Hepatocyte (in vitro differentiated cells): ENCODE measurements around the gene CASP7. TPM values are rescaled to one million over a fixed set of nuclear protein-coding genes. Genes with fewer than 3 reads are reported as not detected.
A peak's percentile ranks its signal among the peaks of the same experiment; 100 is the strongest.

ENCODE experiments used
- DNase-seq: peaks from one replicate; pipeline ENCODE4 v3.0.0-alpha.2; 2016; ENCODE audit warnings: low spot score
- H2AFZ ChIP-seq: fragments of 200-600 bp; sonication (generic); 2 replicates; pipeline ENCODE4 v1.6.0; 2016; ENCODE audit warnings: antibody characterized with exemption, mild to moderate bottlenecking
- H3K27ac ChIP-seq: fragments of 200-600 bp; sonication (generic); 2 replicates; pipeline ENCODE4 v1.5.1; 2016; ENCODE audit warnings: mild to moderate bottlenecking
- H3K27me3 ChIP-seq: fragments of 200-600 bp; sonication (generic); 2 replicates; pipeline ENCODE4 v1.6.1; 2016
- H3K36me3 ChIP-seq: fragments of 200-600 bp; sonication (generic); replicated peaks from 2 replicates; pipeline ENCODE4 v1.5.1; 2016; ENCODE audit warnings: low read depth; ENCODE audit not compliant: insufficient read depth
- H3K4me1 ChIP-seq: fragments of 200-600 bp; sonication (generic); 2 replicates; pipeline ENCODE4 v1.5.1; 2016; ENCODE audit warnings: mild to moderate bottlenecking, moderate library complexity; ENCODE audit not compliant: insufficient read depth
- H3K4me2 ChIP-seq: fragments of 200-600 bp; sonication (generic); 2 replicates; pipeline ENCODE4 v1.6.0; 2016
- H3K4me3 ChIP-seq: fragments of 200-600 bp; sonication (generic); 2 replicates; pipeline ENCODE4 v1.5.1; 2016; ENCODE audit warnings: mild to moderate bottlenecking
- H3K79me2 ChIP-seq: fragments of 200-600 bp; sonication (generic); 2 replicates; pipeline ENCODE4 v1.6.0; 2017; ENCODE audit warnings: mild to moderate bottlenecking
- H3K9me2 ChIP-seq: fragments of 200-600 bp; sonication (generic); replicated peaks from 2 replicates; pipeline ENCODE4 v1.6.0; 2017; ENCODE audit warnings: mild to moderate bottlenecking; ENCODE audit not compliant: insufficient read depth
- H3K9me3 ChIP-seq: fragments of 200-600 bp; sonication (generic); 2 replicates; pipeline ENCODE4 v1.5.1; 2016; ENCODE audit warnings: low read depth, mild to moderate bottlenecking
- H4K20me1 ChIP-seq: fragments of 200-600 bp; sonication (generic); 2 replicates; pipeline ENCODE4 v1.6.0; 2016; ENCODE audit warnings: mild to moderate bottlenecking; ENCODE audit not compliant: insufficient read depth, poor library complexity, severe bottlenecking
- CTCF ChIP-seq: fragments of 200-600 bp; sonication (generic); IDR thresholded peaks from 2 replicates; pipeline ENCODE4 v1.5.1; 2016; ENCODE audit warnings: antibody characterized with exemption, mild to moderate bottlenecking; ENCODE audit not compliant: poor library complexity
- EZH2 ChIP-seq: fragments of 200-600 bp; sonication (generic); IDR thresholded peaks from 2 replicates; pipeline ENCODE4 v1.6.1; 2016; ENCODE audit warnings: antibody characterized with exemption, mild to moderate bottlenecking, borderline replicate concordance
- EZH2phosphoT487 ChIP-seq: fragments of 200-600 bp; sonication (generic); IDR thresholded peaks from one replicate; pipeline ENCODE4 v1.6.1; 2018; ENCODE audit warnings: antibody characterized with exemption, mild to moderate bottlenecking, low read depth, moderate library complexity; ENCODE audit not compliant: unreplicated experiment, severe bottlenecking
- WGBS: methylation state at CpG from one replicate; pipeline ENCODE4 v1.1.6; 2016; ENCODE audit warnings: low lambda C conversion rate; ENCODE audit errors: missing lambda C conversion rate; 5-methylcytosine and 5-hydroxymethylcytosine counted together
- polyA plus RNA-seq: library from polyadenylated mRNA; unstranded; fragments of >200 nt; fragmentation: Nextera tagmentation; extraction: Ambion mirVana; gene quantifications from 2 replicates; pipeline ENCODE4 v1.2.1, GENCODE V29; 2016
- total RNA-seq: library from RNA; depleted of rRNA; stranded (reverse); fragments of >200 nt; gene quantifications from 2 replicates; pipeline ENCODE4 v1.2.3, GENCODE V29; 2014

Gene CASP7
- total and polyA plus RNA-seq, 2 experiments from 2014 or later, result 19.8 to 35.0 TPM

- H3K4me2 ChIP-seq, result no peak overlapping the region
- no peaks in the 10 kb centered on the region for H3K9me2 ChIP-seq
- no peaks in the 10 kb centered on the region for H3K9me3 ChIP-seq
- no peak overlapping the region for H3K4me3 ChIP-seq
- no peak overlapping the region for H2AFZ ChIP-seq
- TF ChIP-seq CTCF (no peak), EZH2 (no peak), EZH2phosphoT487 (no peak)
- H3K27ac ChIP-seq, result no peak overlapping the region
- H3K36me3 ChIP-seq, result no peaks in the 10 kb centered on the region
- H3K79me2 ChIP-seq, result no peaks in the 10 kb centered on the region
- no peak for DNase-seq
- no peaks in the 10 kb centered on the region for H3K27me3 ChIP-seq
- no peaks in the 10 kb centered on the region for H4K20me1 ChIP-seq
- H3K4me1 ChIP-seq, result peaks cover 11% of the 10 kb centered on the region
Observed at GRCh38 chr10:113743594-113743993, 63.9 kb downstream of the CASP7 start.

- 100% methylated on average over 2 of the region's 2 CpGs for WGBS
- H4K20me1 ChIP-seq, result no peaks in the 10 kb centered on the region
- no peak overlapping the region for H3K27ac ChIP-seq
- H3K9me3 ChIP-seq, result no peaks in the 10 kb centered on the region
- H3K79me2 ChIP-seq, result no peaks in the 10 kb centered on the region
- TF ChIP-seq EZH2, result no peak
- DNase-seq, result no peak
- peaks cover 11% of the 10 kb centered on the region for H3K4me1 ChIP-seq
- H3K36me3 ChIP-seq, result no peaks in the 10 kb centered on the region
- H2AFZ ChIP-seq, result no peak overlapping the region
- no peak overlapping the region for H3K4me3 ChIP-seq
- no peaks in the 10 kb centered on the region for H3K9me2 ChIP-seq
- H3K27me3 ChIP-seq, result no peaks in the 10 kb centered on the region
- no peak overlapping the region for H3K4me2 ChIP-seq
Observed at GRCh38 chr10:113745374-113745773, 65.7 kb downstream of the CASP7 start.

- DNase-seq, result peak; percentile 35
- 70% methylated on average over 3 of the region's 3 CpGs for WGBS
Observed at GRCh38 chr10:113746217-113746957, 66.7 kb downstream of the CASP7 start.

More at GRCh38 chr10:113746217-113746957, 66.7 kb downstream of the CASP7 start:
- Histone ChIP-seq H4K20me1 (no peaks in the 10 kb centered on the region), H3K9me3 (no peaks in the 10 kb centered on the region), H3K27me3 (no peaks in the 10 kb centered on the region), H2AFZ (no peak overlapping the region), H3K4me2 (peak overlapping the region; percentile 52), H3K4me1 (peaks cover 11% of the 10 kb centered on the region), H3K9me2 (no peaks in the 10 kb centered on the region), H3K4me3 (no peak overlapping the region), H3K27ac (peak overlapping the region; percentile 74), H3K36me3 (no peaks in the 10 kb centered on the region), H3K79me2 (no peaks in the 10 kb centered on the region)
- no peak for TF ChIP-seq EZH2
- no peak for TF ChIP-seq CTCF
- no peak for TF ChIP-seq EZH2phosphoT487
